ENCODE data around the gene MXRA8.
"Not testable (repeated sequence)": the region's sequence is repeated elsewhere in the genome, so short reads cannot be mapped to it uniquely, and the experiment has no call there.

The MXRA8 gene

GRCh38 chr1:1358433-1359271, at the start of gene MXRA8:
MXRA8 (minus strand) TSS chr1:1358555; CDS start chr1:1358504, 51 bp downstream.
- no peak for DNase-seq

GRCh38 chr1:1407636-1408318, 49.4 kb upstream of the MXRA8 start:
- peak; percentile 51 for DNase-seq

GRCh38 chr1:1406821-1407635, 48.7 kb upstream of the MXRA8 start, which contains the start of gene MRPL20:
MRPL20 (minus strand) TSS chr1:1407293; CDS start chr1:1407217, 76 bp downstream.
- DNase-seq: peak; percentile 98

- DNase-seq: no peak
These were observed 47.9 kb upstream of the MXRA8 start for GRCh38 chr1:1406101-1406820.

- DNase-seq: no peak
These were observed 45.3 kb upstream of the MXRA8 start for GRCh38 chr1:1403653-1404052.

GRCh38 chr1:1402901-1403392, 44.6 kb upstream of the MXRA8 start:
- DNase-seq: not testable (repeated sequence)

- DNase-seq: peak; percentile 57
These were observed 43.9 kb upstream of the MXRA8 start for GRCh38 chr1:1402072-1402900.

GRCh38 chr1:1401457-1402010, 43.2 kb upstream of the MXRA8 start:
- DNase-seq: no peak

GRCh38 chr1:1400576-1401456, 42.5 kb upstream of the MXRA8 start:
- no peak for DNase-seq

GRCh38 chr1:1399872-1400575, 41.7 kb upstream of the MXRA8 start:
- DNase-seq: peak; percentile 53

- peak; percentile 100 for DNase-seq
These were observed 41.0 kb upstream of the MXRA8 start, which contains the start of gene CCNL2 for GRCh38 chr1:1399187-1399871. CCNL2 (minus strand) TSS chr1:1399335; CDS start chr1:1399306, 29 bp downstream.

- no peak for DNase-seq
These were observed 40.4 kb upstream of the MXRA8 start for GRCh38 chr1:1398677-1399186.

GRCh38 chr1:1397839-1398523, 39.6 kb upstream of the MXRA8 start:
- peak; percentile 42 for DNase-seq

GRCh38 chr1:1395166-1395565, 36.8 kb upstream of the MXRA8 start:
- no peak for DNase-seq

GRCh38 chr1:1394116-1394515, 35.8 kb upstream of the MXRA8 start:
- no peak for DNase-seq

- DNase-seq: no peak
These were observed 35.1 kb upstream of the MXRA8 start for GRCh38 chr1:1393428-1393827.

GRCh38 chr1:1393014-1393413, 34.7 kb upstream of the MXRA8 start:
- DNase-seq: no peak

GRCh38 chr1:1391225-1391624, 32.9 kb upstream of the MXRA8 start:
- DNase-seq: no peak

Measured in RPMI8226 (cell line).